Activated CD8-positive, alpha-beta T cell treated with anti-CD3 and anti-CD28 coated beads for 36 hours (primary cell): ENCODE data around the gene CPXM1. TPM values are rescaled to one million over a fixed set of nuclear protein-coding genes. Genes with fewer than 3 reads are reported as not detected.

Experiments used
- ATAC-seq: fragments of 200-7000 bp; cut with Tn5 transposase; one replicate; pipeline ENCODE4 v1.10.0; 2021; ENCODE audit warnings: mild to moderate bottlenecking, moderate library complexity
- CTCF ChIA-PET: fragments of 350-600 bp; sonication (Branson Sonifier 250); formaldehyde crosslinking; loops from one replicate; lab custom pipeline; 2021; ENCODE audit warnings: antibody characterized with exemption; lab: Charles Lee
- POLR2A ChIA-PET: fragments of 350-600 bp; sonication (Branson Sonifier 250); formaldehyde crosslinking; loops from one replicate; lab custom pipeline; 2021; ENCODE audit warnings: antibody characterized with exemption; lab: Charles Lee
- DNase-seq: peaks from one replicate; pipeline ENCODE4 v3.0.0-alpha.2; 2020
- H3K27ac Mint-ChIP-seq: one replicate; pipeline ENCODE4 v1.8.0; 2021; ENCODE audit warnings: mild to moderate bottlenecking, mixed read lengths
- H3K27me3 Mint-ChIP-seq: one replicate; pipeline ENCODE4 v1.8.0; 2021; ENCODE audit warnings: mixed read lengths
- H3K36me3 Mint-ChIP-seq: one replicate; pipeline ENCODE4 v1.8.0; 2021; ENCODE audit warnings: low read depth, mixed read lengths
- H3K4me1 Mint-ChIP-seq: one replicate; pipeline ENCODE4 v1.8.0; 2021; ENCODE audit warnings: low read depth, mixed read lengths
- H3K4me3 Mint-ChIP-seq: one replicate; pipeline ENCODE4 v1.8.0; 2021; ENCODE audit warnings: mild to moderate bottlenecking, moderate library complexity, mixed read lengths
- H3K9me3 Mint-ChIP-seq: one replicate; pipeline ENCODE4 v1.8.0; 2021; ENCODE audit warnings: mixed read lengths
- intact Hi-C: fragments of 100-400 bp; cut with micrococcal nuclease; formaldehyde crosslinking; loops from one replicate; pipeline ENCODE4 v1.10.0; 2022
- total RNA-seq, 2 experiments: library from RNA; stranded (reverse); gene quantifications; one replicate each; pipeline ENCODE4 v1.2.3, GENCODE V29; 2021
- TF ChIP-seq, protein P1 (sequence below): fragments of 200-600 bp; IDR thresholded peaks from one replicate; pipeline ENCODE4 v1.8.0; 2022; ENCODE audit warnings: antibody characterized with exemption, mild to moderate bottlenecking

The CPXM1 gene
- total RNA-seq, 2 experiments from 2014 or later = 2.0 to 2.9 TPM

DNA sequence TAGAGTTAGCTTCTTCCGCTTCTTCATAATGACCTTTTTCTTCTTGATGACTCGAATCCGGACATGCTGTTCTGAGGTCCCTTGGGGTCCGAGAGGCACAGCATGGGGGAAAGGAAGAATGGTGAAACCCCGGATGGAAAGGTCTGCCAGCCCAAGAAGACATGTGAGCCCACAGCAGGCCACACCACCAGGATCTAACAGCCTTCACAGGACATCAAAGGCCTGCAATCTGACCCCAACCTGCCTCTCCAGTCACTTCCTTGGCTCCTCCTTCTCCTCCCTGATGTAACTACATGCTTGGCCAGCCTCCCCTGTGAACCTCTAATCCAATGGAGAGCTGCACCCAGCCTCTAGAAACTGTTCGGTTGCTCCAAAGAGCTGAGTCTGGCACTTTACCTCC is 1.6 kb downstream of the CPXM1 start:
- H3K27me3 Mint-ChIP-seq = peaks cover 49% of the 10 kb centered on the region
- POLR2A ChIA-PET = interaction anchor here (0.5 to 1.3 kb wide), 2 partner anchors 41 to 163 kb away, joined by 3 read pairs; no protein-coding TSS in a partner anchor
- CTCF ChIA-PET = interaction anchor here (0.7 kb wide), 1 partner anchor 32 kb away, joined by 3 read pairs; no protein-coding TSS in a partner anchor
- peaks cover 5% of the 10 kb centered on the region for H3K36me3 Mint-ChIP-seq
- intact Hi-C loops = no loop called here
- peaks cover 22% of the 10 kb centered on the region for H3K4me1 Mint-ChIP-seq
- no peak overlapping the region for H3K27ac Mint-ChIP-seq
- TF ChIP-seq, protein P1, sequence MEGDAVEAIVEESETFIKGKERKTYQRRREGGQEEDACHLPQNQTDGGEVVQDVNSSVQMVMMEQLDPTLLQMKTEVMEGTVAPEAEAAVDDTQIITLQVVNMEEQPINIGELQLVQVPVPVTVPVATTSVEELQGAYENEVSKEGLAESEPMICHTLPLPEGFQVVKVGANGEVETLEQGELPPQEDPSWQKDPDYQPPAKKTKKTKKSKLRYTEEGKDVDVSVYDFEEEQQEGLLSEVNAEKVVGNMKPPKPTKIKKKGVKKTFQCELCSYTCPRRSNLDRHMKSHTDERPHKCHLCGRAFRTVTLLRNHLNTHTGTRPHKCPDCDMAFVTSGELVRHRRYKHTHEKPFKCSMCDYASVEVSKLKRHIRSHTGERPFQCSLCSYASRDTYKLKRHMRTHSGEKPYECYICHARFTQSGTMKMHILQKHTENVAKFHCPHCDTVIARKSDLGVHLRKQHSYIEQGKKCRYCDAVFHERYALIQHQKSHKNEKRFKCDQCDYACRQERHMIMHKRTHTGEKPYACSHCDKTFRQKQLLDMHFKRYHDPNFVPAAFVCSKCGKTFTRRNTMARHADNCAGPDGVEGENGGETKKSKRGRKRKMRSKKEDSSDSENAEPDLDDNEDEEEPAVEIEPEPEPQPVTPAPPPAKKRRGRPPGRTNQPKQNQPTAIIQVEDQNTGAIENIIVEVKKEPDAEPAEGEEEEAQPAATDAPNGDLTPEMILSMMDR = no peak
- no peak for DNase-seq
- H3K9me3 Mint-ChIP-seq = no peaks in the 10 kb centered on the region
- peak overlapping the region; percentile 76 for H3K4me3 Mint-ChIP-seq
- ATAC-seq = no peak

DNA sequence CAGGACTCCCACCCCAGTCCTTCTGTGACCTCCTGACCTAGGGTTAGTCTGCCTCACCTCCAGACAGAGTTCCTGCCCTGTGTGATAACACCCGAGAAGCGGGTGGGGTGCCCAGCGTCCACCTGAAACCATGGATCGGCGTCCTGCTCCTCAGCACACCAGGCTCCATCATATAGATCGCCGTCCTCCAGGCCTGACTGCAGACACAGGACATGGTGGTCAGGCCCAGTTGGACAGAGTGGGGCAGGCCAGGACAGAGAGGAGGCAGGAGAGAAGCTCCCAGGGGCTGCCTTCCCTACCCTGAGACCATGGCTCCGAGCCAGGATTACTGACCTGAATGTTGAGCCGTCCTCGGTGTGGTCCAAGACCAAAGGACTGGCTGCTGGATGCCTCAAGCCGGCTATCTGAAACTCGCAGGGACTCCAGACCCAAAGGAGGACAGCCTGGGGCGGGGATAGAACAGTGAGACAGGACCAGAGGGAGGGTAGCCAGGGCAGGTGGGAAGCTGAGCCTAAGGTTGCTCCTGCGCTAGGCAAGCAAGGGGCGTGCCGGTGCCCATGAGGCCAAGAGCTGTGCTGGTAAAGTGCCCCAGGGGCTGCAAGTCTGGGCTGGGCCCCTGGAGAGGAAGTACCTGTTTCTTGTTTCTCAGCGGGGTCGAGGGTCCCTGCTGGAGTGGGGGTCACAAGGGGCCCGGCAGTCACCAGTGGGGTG is 2.2 kb downstream of the CPXM1 start:
- Mint-ChIP-seq H3K27ac (no peak overlapping the region), H3K9me3 (no peaks in the 10 kb centered on the region), H3K36me3 (peaks cover 5% of the 10 kb centered on the region), H3K27me3 (peaks cover 44% of the 10 kb centered on the region), H3K4me1 (peaks cover 22% of the 10 kb centered on the region), H3K4me3 (no peak overlapping the region)
- ATAC-seq (no peak), DNase-seq (no peak)
- TF ChIP-seq, protein P1 = no peak
- POLR2A ChIA-PET = interaction anchor here (0.5 to 1.3 kb wide), 2 partner anchors 42 to 163 kb away, joined by 3 read pairs; no protein-coding TSS in a partner anchor
- intact Hi-C loops = no loop called here
- CTCF ChIA-PET = interaction anchor here (0.7 kb wide), 1 partner anchor 31 kb away, joined by 3 read pairs; no protein-coding TSS in a partner anchor

DNA sequence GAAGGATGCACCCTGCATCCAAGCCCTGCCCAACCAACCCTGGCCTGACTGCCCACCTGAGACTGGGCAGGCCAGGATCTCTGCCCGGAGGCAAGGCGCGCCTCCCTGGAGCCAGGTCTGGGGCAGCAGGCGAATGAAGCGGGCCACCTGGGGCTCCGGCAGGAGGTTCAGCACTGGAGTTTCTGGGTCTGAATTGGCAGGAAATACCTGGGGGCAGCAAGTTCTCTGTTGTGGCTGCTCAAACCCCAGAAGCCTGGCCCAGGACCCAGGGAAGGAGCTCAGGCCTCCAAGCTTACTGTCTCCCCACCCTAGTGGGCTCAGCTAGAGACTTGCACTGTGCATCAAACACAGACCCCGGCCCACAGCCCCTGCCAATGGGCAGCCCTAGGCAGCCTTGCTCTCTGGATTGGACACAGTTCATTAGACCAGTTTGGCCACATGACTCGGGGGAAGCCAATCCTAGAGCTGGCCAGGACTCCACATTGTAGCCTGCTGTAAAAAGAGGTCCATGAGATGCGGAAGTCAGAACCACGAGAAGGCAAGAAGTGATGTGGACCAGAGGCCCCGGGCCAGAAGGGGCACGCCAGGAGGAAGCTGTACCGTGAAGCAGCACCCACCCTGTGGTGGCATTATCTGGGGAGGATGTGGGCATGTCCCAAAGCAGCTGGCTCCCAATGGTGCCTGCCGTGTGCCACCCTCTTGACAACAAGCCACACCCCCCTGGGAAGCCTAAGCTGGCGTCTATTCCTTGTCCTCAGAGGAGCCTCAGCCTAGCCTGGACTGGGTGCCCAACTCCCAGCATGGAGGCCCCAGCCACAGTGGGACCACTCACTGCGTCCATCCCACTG is 3.1 kb downstream of the CPXM1 start:
- DNase-seq (no peak), ATAC-seq (no peak)
- H3K27me3 Mint-ChIP-seq = peaks cover 39% of the 10 kb centered on the region
- no peak overlapping the region for H3K27ac Mint-ChIP-seq
- H3K9me3 Mint-ChIP-seq = no peaks in the 10 kb centered on the region
- ChIA-PET POLR2A (no interaction called here), CTCF (no interaction called here)
- H3K4me3 Mint-ChIP-seq = no peak overlapping the region
- TF ChIP-seq, protein P1 = no peak
- peaks cover 22% of the 10 kb centered on the region for H3K4me1 Mint-ChIP-seq
- peaks cover 5% of the 10 kb centered on the region for H3K36me3 Mint-ChIP-seq
- intact Hi-C loops = no loop called here

DNA sequence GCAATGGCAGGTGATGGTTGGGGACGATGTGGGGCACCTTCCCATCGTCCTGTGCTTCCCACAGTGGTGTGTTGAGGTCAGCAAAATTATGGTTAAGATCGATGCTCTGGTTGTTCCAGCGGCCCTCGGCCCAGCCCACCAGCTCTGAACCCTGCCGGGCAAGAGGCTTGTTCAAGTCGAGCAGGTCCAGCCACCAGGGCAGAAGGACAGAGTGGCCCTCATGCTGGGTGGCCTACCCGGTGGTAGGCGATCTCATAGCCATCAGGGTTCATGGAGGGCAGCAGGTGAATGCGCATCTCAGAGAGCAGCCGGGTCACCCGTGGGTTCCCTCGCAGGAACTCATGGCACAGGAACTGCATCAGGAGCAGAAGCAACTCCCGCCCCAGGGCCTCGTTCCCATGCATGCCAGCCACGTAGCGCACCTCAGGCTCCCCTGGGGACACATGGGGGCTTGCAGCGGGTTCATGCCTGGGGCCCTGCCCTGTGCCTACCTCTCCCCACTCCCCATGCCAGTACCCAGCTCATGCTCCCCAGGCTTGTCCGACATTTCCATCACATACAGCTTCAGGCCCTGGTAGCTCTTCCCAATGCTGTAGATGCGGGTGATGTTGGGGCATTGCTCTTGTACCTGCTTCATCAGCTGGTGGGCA is 4.3 kb downstream of the CPXM1 start:
- DNase-seq (no peak), ATAC-seq (no peak)
- peaks cover 5% of the 10 kb centered on the region for H3K36me3 Mint-ChIP-seq
- peaks cover 30% of the 10 kb centered on the region for H3K27me3 Mint-ChIP-seq
- peaks cover 18% of the 10 kb centered on the region for H3K4me1 Mint-ChIP-seq
- intact Hi-C loops = no loop called here
- ChIA-PET CTCF (interaction anchor here (1.6 to 1.9 kb wide), 2 partner anchors 43 to 108 kb away, joined by 5 to 6 read pairs; no protein-coding TSS in a partner anchor), POLR2A (no interaction called here)
- no peaks in the 10 kb centered on the region for H3K9me3 Mint-ChIP-seq
- TF ChIP-seq, protein P1 = no peak
- H3K4me3 Mint-ChIP-seq = no peak overlapping the region
- no peak overlapping the region for H3K27ac Mint-ChIP-seq
